ENCODE data around the gene GREB1. TPM values are rescaled to one million over a fixed set of nuclear protein-coding genes. Genes with fewer than 3 reads are reported as not detected.

Gene GREB1
- total and polyA plus RNA-seq, 2 of the 13 experiments (the other 11 are each of a cell fraction or from before 2014, with no cell fraction given), result 31.3 to 61.2 TPM

DNA sequence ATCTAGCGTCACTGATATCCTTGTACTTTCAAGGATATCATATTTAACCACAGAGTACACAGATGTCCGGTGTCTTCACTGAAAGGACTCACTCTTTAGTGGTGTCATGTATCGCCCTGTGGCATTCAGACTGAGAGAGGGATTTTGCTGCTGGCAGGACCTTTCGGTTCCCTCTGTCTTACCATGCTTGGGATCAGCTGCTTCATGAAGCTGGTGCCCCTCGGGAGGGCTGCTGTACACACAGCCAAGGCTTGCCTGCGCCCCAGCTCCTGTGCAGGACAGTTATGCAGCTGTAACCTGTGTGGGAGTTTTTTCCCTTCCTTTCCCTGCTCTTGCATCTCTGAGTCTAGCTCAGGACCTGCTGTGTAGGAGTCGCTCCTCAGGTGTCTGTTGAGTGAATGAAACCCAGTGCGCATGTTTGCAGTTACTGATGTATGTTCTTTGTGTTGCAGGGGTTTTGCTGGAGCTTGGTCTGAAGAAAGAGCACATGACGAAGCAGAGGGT is 64.4 kb downstream of the GREB1 start:
- H3K36me3 ChIP-seq (replicated peaks in 1 of 2; ENCODE audit: control insufficient read depth in 1 of 2, insufficient read depth in 2 of 2, low read length in 2 of 2), result peaks cover 67 to 90% of the 10 kb centered on the region in 2 experiments
- no peak for DNase-seq (ENCODE audit: low spot score)
- H3K27me3 ChIP-seq (ENCODE audit: control insufficient read depth in 1 of 2, insufficient read depth in 2 of 2, low read length in 2 of 2), result no peaks in the 10 kb centered on the region
- H3K4me1 ChIP-seq (ENCODE audit: insufficient read depth, low read length), result peaks cover 4% of the 10 kb centered on the region; the same call in 1 of the 2 replicates
- no peak overlapping the region for H3K27ac ChIP-seq (ENCODE audit: extremely low read length, insufficient read depth, low read length)
- POLR2A ChIA-PET, result no interaction called here
- no peaks in the 10 kb centered on the region for H3K9me3 ChIP-seq (ENCODE audit: low read length)
- in situ Hi-C loops (cut with HindIII; ENCODE audit: extremely low pct_ligation_motif_present, low pct_unique_long_range_greater_than_20kb), result no loop called here
- no peak; the same call in 2 of the 3 replicates for ATAC-seq
- BruUV-seq (replicated peaks), result no TSS peak
- no peaks in the 10 kb centered on the region for H3K79me2 ChIP-seq (ENCODE audit: insufficient read depth, low read length)
- H2AFZ ChIP-seq (ENCODE audit: low read length), result no peak overlapping the region
- 87% methylated on average over 9 of the region's 9 CpGs for WGBS (ENCODE audit: low lambda C conversion rate)
- no peak for FAIRE-seq
- no peak overlapping the region for H3K4me3 ChIP-seq (replicated peaks in 1 of 3; ENCODE audit: insufficient read depth in 1 of 3, low read depth in 2 of 3, low read length in 3 of 3)
- CTCF ChIA-PET (ENCODE audit: low intra/inter-chr PET ratio, low total read pairs), result no interaction called here
- TF ChIP-seq, protein P1, sequence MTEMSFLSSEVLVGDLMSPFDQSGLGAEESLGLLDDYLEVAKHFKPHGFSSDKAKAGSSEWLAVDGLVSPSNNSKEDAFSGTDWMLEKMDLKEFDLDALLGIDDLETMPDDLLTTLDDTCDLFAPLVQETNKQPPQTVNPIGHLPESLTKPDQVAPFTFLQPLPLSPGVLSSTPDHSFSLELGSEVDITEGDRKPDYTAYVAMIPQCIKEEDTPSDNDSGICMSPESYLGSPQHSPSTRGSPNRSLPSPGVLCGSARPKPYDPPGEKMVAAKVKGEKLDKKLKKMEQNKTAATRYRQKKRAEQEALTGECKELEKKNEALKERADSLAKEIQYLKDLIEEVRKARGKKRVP (CRISPR knock-in tag; IDR thresholded peaks at IDR 0.05), result no peak
- TF ChIP-seq, protein P2, sequence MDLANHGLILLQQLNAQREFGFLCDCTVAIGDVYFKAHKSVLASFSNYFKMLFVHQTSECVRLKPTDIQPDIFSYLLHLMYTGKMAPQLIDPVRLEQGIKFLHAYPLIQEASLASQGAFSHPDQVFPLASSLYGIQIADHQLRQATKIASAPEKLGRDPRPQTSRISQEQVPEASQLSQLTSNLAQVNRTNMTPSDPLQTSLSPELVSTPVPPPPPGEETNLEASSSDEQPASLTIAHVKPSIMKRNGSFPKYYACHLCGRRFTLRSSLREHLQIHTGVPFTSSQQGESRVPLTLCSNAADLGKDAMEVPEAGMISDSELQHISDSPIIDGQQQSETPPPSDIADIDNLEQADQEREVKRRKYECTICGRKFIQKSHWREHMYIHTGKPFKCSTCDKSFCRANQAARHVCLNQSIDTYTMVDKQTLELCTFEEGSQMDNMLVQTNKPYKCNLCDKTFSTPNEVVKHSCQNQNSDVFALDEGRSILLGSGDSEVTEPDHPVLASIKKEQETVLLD (CRISPR knock-in tag; IDR thresholded peaks at IDR 0.05; ENCODE audit: low read depth), result 0 out of 2 replicates have a peak, but pooled peaks have one; percentile 1
- H4K20me1 ChIP-seq (ENCODE audit: insufficient read depth, low read length), result peaks cover 3% of the 10 kb centered on the region; the same call in 1 of the 2 replicates
- H3K4me2 ChIP-seq (ENCODE audit: low read depth, low read length), result no peak overlapping the region
- intact Hi-C loops (cut with micrococcal nuclease; ENCODE audit: unreplicated experiment), result no loop called here
- no peak overlapping the region for H3K9ac ChIP-seq (ENCODE audit: insufficient read depth, low read depth, low read length)

DNA sequence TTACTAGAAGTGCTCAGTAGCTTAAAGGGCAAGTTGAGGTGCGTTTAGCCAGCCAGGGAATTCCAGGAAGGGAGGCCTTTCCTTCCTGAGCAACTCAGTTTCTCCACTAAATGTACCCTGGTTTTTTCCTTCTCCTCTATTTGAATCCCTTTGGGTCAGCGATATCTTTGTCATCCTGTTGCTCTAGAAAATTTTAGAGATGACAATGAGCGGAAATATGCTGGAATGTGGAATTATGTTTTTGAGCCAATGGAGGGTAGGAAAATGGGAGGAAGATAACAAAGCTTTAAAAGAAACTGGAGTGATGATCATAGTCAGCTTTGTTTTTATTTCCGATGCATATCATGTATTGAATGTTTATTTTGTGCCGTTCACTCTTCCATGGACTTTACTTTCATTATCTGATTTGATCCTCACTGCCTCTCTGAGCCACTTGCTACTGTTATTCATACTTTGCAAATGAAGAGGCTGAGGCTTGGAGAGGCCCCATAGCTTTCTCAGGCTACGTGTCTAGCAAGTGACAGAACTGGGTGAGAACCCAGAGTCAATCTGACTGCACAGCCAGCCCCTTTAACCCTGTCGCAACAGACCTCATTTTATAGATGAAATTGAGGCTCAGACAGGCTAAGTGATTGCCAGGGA is 68.8 kb downstream of the GREB1 start:
- ATAC-seq, result no peak
- 95% methylated on average over 7 of the region's 7 CpGs for WGBS (ENCODE audit: low lambda C conversion rate)
- ChIA-PET POLR2A (no interaction called here), CTCF (ENCODE audit: low intra/inter-chr PET ratio, low total read pairs) (no interaction called here)
- H3K4me2 ChIP-seq (ENCODE audit: low read depth, low read length), result no peak overlapping the region
- FAIRE-seq, result no peak
- no peak overlapping the region for H3K9ac ChIP-seq (ENCODE audit: insufficient read depth, low read depth, low read length)
- H3K4me1 ChIP-seq (ENCODE audit: insufficient read depth, low read length), result no peaks in the 10 kb centered on the region
- H3K79me2 ChIP-seq (ENCODE audit: insufficient read depth, low read length), result no peaks in the 10 kb centered on the region
- BruUV-seq (replicated peaks), result TSS peak; percentile 17
- in situ Hi-C loops (cut with HindIII; ENCODE audit: extremely low pct_ligation_motif_present, low pct_unique_long_range_greater_than_20kb) (no loop called here), intact Hi-C loops (cut with micrococcal nuclease; ENCODE audit: unreplicated experiment) (no loop called here)
- H2AFZ ChIP-seq (ENCODE audit: low read length), result no peak overlapping the region
- H3K4me3 ChIP-seq (replicated peaks in 1 of 3; ENCODE audit: insufficient read depth in 1 of 3, low read depth in 2 of 3, low read length in 3 of 3), result no peak overlapping the region
- peaks cover 56 to 88% of the 10 kb centered on the region in 2 experiments for H3K36me3 ChIP-seq (replicated peaks in 1 of 2; ENCODE audit: control insufficient read depth in 1 of 2, insufficient read depth in 2 of 2, low read length in 2 of 2)
- H3K9me3 ChIP-seq (ENCODE audit: low read length), result no peaks in the 10 kb centered on the region
- no peak for DNase-seq (ENCODE audit: low spot score)
- H3K27ac ChIP-seq (ENCODE audit: extremely low read length, insufficient read depth, low read length), result no peak overlapping the region
- H4K20me1 ChIP-seq (ENCODE audit: insufficient read depth, low read length), result peaks cover 5% of the 10 kb centered on the region; the same call in 1 of the 2 replicates
- H3K27me3 ChIP-seq (ENCODE audit: control insufficient read depth in 1 of 2, insufficient read depth in 2 of 2, low read length in 2 of 2), result no peaks in the 10 kb centered on the region
- TF ChIP-seq ZNF326 (CRISPR knock-in tag; IDR thresholded peaks at IDR 0.05; ENCODE audit: borderline replicate concordance) (no peak), NFKBIZ (CRISPR knock-in tag; IDR thresholded peaks at IDR 0.05) (no peak)
- TF ChIP-seq, protein P3, sequence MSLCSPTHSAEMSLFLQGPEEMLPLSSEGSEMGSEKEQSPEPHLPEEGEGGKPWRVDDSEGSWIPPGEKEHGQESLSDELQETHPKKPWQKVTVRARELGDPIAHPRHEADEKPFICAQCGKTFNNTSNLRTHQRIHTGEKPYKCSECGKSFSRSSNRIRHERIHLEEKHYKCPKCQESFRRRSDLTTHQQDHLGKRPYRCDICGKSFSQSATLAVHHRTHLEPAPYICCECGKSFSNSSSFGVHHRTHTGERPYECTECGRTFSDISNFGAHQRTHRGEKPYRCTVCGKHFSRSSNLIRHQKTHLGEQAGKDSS (CRISPR knock-in tag; IDR thresholded peaks at IDR 0.05; ENCODE audit: borderline replicate concordance, low read depth), result no peak

All from HepG2 (cell line).